ENCODE data around the gene ITSN1. TPM values are rescaled to one million over a fixed set of nuclear protein-coding genes. Genes with fewer than 3 reads are reported as not detected.

Gene ITSN1
- total RNA-seq, 4 donors from 2014 or later: 14.5 to 33.1 (median 26.9) TPM

DNA sequence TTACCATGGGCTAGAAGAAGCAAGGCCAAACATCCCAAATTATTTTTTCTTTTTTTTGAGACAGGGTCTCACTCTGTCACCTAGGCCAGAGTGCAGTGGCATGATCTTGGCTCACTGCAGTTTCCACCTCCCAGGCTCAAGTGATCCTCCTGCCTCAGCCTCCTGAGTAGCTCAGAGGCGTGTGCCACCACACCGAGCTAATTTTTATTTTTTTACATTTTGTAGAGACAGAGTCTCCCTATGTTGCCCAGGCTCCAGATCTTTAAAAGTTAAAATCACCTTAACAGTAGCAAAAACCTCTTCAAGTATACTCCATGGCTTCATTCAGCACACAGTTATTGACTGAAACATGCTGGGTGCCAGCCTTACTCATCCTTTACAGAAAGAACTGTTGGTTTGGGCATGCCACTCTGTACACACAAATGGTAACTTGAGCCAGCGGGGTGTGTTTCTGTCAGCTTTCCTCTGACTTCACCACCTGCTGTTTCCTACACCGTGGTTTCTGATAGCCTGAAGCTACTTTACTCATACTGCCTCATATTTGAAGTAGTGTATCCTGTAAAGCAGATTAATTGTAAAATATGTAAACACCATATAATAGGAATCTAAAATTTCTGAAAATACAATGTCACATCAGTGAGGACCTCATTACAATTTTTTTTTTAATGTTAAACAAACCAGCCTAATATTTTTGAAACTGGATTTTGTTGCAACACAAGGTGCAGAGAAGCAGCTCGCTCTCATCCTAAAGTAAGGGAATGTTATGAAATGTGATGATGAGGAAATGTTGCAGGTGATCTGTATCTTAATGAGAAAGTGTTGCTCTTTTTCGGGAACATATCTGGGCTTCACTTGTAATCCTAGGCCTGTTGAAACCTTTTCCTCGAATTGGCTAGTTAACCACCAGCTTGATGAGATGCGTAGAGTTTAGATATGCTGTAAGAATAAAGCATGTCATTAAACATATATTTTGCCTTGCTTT is 159.4 kb downstream of the ITSN1 start:
- ATAC-seq: peak; percentile 97 to 100
- in situ Hi-C loops (cut with MboI; ENCODE audit: low sequenced_read_pairs in 4 of 4): no loop called here

DNA sequence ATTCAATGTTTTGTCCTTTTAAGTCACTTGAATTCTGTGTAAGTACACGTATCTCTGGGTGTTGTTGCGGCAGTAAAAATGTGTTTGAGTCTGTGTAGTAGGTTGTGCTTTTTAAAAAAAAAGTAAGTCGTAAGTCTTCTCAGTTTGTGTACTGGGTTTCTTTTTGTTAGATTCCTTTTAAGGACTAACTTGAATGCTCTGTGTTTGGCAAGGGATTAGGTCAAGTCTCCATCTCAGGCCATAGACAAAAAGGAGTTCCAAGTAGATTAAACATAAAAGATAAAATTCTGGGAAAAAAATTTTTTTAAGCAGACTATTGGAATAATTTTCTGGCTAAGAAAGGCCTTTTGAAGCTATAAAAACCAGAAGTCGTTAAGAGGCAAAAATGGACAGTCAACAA is 160.2 kb downstream of the ITSN1 start:
- intact Hi-C loops (cut with DNase I; ENCODE audit: low total_unique reads) (no loop called here), in situ Hi-C loops (cut with MboI; ENCODE audit: low sequenced_read_pairs in 4 of 4) (no loop called here)
- no peak for TF ChIP-seq POLR2A (IDR thresholded peaks at IDR 0.05)
- TF ChIP-seq, protein P1, sequence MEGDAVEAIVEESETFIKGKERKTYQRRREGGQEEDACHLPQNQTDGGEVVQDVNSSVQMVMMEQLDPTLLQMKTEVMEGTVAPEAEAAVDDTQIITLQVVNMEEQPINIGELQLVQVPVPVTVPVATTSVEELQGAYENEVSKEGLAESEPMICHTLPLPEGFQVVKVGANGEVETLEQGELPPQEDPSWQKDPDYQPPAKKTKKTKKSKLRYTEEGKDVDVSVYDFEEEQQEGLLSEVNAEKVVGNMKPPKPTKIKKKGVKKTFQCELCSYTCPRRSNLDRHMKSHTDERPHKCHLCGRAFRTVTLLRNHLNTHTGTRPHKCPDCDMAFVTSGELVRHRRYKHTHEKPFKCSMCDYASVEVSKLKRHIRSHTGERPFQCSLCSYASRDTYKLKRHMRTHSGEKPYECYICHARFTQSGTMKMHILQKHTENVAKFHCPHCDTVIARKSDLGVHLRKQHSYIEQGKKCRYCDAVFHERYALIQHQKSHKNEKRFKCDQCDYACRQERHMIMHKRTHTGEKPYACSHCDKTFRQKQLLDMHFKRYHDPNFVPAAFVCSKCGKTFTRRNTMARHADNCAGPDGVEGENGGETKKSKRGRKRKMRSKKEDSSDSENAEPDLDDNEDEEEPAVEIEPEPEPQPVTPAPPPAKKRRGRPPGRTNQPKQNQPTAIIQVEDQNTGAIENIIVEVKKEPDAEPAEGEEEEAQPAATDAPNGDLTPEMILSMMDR (IDR thresholded peaks at IDR 0.05 in 4 of 5, conservative IDR thresholded peaks at IDR 0.05 in 1 of 5): no peak
- peak overlapping the region in 3 of 4 donors; percentile 47 to 73 (median 53) for H3K27ac ChIP-seq
- DNase-seq (no peak), ATAC-seq (no peak)
- no peak overlapping the region for H3K4me3 ChIP-seq
- H3K9me3 ChIP-seq: no peaks in the 10 kb centered on the region
- peaks cover 17 to 29% of the 10 kb centered on the region in 2 donors for H3K4me1 ChIP-seq
- no peaks in the 10 kb centered on the region for H3K27me3 ChIP-seq
- H3K36me3 ChIP-seq: no peaks in the 10 kb centered on the region

More for the DNA sequence above, 159.4 kb downstream of the ITSN1 start:
- DNase-seq: peak; percentile 69 to 72
- H3K27me3 ChIP-seq: no peaks in the 10 kb centered on the region
- peaks cover 23 to 36% of the 10 kb centered on the region in 2 donors for H3K4me1 ChIP-seq
- intact Hi-C loops (cut with DNase I; ENCODE audit: low total_unique reads): no loop called here
- H3K9me3 ChIP-seq: no peaks in the 10 kb centered on the region
- H3K4me3 ChIP-seq: no peak overlapping the region
- H3K27ac ChIP-seq: peak overlapping the region; percentile 47 to 73 (median 52)
- H3K36me3 ChIP-seq: no peaks in the 10 kb centered on the region
- TF ChIP-seq, protein P1 (IDR thresholded peaks at IDR 0.05 in 4 of 5, conservative IDR thresholded peaks at IDR 0.05 in 1 of 5): no peak
- TF ChIP-seq POLR2A (IDR thresholded peaks at IDR 0.05): no peak

DNA sequence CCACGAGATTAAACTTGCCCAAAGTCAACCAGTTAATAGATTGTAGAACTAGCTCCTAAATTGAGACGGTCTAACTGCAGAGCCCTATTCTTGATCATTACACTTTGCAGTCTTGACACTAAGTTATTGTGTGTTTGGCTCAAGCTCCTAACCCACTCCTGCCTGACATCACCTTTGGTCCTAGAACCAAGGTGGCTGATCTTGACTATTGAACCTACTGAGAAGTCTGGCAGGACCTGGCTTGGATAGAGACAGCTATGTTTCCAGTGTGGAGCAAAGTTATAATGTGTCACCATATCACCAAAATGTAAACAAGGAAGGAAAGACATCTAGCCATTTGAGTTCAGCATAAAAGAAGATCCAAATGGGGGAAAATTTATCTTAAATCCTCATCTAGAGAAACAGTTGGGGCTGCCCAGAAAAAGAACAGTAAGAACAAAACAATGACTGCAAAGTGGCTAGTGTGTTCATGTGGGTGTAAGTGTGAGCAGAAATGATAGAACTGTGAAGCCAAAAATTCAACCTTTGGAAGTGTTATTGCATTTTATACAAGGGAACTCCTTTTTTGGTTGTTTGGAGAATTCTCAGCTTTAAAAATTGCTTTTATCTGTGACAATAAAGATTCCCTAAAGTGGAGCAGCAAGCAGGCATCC is 166.5 kb downstream of the ITSN1 start:
- Histone ChIP-seq H3K9me3 (no peaks in the 10 kb centered on the region), H3K4me1 (peaks cover 15 to 18% of the 10 kb centered on the region in 2 donors), H3K27ac (no peak overlapping the region), H3K4me3 (no peak overlapping the region), H3K27me3 (no peaks in the 10 kb centered on the region), H3K36me3 (peaks cover 0 to 1% of the 10 kb centered on the region in 2 donors)
- no peak for TF ChIP-seq POLR2A (IDR thresholded peaks at IDR 0.05)
- TF ChIP-seq, protein P1 (IDR thresholded peaks at IDR 0.05 in 4 of 5, conservative IDR thresholded peaks at IDR 0.05 in 1 of 5): no peak
- in situ Hi-C loops (cut with MboI; ENCODE audit: low sequenced_read_pairs in 4 of 4) (no loop called here), intact Hi-C loops (cut with DNase I; ENCODE audit: low total_unique reads) (no loop called here)
- ATAC-seq (no peak), DNase-seq (no peak)

DNA sequence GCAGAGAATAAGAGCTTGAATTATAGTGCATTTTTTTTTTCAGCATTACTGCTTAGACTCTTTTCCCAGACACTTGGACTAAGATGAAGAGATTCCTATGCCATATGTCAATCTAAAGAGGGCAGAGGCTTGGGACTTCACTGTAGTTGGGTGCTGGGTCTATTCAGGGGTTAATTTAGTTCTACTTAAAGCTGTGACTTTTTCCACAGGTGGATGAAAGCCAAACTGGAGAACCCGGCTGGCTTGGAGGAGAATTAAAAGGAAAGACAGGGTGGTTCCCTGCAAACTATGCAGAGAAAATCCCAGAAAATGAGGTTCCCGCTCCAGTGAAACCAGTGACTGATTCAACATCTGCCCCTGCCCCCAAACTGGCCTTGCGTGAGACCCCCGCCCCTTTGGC is 168.5 kb downstream of the ITSN1 start:
- TF ChIP-seq, protein P1 (IDR thresholded peaks at IDR 0.05 in 4 of 5, conservative IDR thresholded peaks at IDR 0.05 in 1 of 5): no peak
- no peak for TF ChIP-seq POLR2A (IDR thresholded peaks at IDR 0.05)
- Histone ChIP-seq H3K27me3 (no peaks in the 10 kb centered on the region), H3K9me3 (no peaks in the 10 kb centered on the region), H3K27ac (peak overlapping the region in 3 of 4 donors; percentile 39 to 46 (median 45)), H3K36me3 (peaks cover 0 to 8% of the 10 kb centered on the region in 2 donors), H3K4me3 (no peak overlapping the region), H3K4me1 (peaks cover 15 to 18% of the 10 kb centered on the region in 2 donors)
- in situ Hi-C loops (cut with MboI; ENCODE audit: low sequenced_read_pairs in 4 of 4) (no loop called here), intact Hi-C loops (cut with DNase I; ENCODE audit: low total_unique reads) (no loop called here)
- no peak for ATAC-seq
- DNase-seq: no peak

Data from gastrocnemius medialis (tissue), 4 donors.